Hepatic stellate cell (primary cell): Measurements from ENCODE around the gene CNN3.
"Not testable (repeated sequence)": the region's sequence is repeated elsewhere in the genome, so short reads cannot be mapped to it uniquely, and the experiment has no call there.

Source experiments
- DNase-seq: peaks from one replicate; pipeline ENCODE4 v3.0.0; 2011; ENCODE audit warnings: low spot score

Gene CNN3

DNA sequence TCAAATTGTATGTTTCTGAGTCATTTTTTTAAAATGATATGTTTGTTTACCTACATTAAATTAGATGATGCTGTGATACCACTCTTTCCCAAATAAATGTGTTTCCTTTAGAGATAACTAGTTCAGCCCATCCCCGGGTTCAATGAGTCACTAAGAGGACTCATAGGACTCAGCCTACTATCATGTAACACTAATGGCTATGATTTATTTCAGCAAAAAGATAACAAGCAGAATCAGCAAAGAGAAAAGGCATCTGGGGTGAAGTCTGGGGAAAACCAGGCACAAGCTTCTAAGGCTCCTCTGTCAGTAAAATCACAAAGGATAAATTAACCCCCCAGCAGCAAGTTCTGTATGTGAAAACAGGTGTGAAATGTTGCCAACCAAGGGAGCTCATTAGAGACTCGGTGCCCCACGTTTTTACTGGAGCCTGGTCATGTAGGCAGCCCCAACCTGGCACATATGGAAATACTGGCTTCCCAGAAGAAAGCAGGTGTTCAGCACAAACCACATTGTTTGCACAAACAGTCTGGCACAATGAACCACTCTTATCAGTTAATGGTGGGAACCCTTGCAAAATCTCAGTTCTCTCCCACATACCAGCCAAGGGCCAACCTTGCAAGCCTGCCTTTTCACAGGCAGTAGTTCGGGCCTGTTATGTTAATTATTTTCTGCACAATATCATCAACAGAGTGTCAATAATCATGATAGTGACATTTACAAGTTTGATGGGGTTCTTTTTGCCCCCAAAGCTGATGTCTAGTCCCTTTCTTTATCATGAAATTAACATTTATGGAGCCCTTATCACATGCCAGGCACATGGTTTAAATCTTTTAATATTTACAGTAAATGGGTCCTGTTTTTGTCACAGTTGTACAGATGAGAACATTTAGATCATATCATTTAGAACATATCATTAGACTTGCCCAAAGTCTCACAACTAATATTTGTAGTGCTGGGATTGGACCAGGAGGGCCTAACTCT, 23.1 kb upstream of the CNN3 start:
- peak; percentile 26 for DNase-seq

DNA sequence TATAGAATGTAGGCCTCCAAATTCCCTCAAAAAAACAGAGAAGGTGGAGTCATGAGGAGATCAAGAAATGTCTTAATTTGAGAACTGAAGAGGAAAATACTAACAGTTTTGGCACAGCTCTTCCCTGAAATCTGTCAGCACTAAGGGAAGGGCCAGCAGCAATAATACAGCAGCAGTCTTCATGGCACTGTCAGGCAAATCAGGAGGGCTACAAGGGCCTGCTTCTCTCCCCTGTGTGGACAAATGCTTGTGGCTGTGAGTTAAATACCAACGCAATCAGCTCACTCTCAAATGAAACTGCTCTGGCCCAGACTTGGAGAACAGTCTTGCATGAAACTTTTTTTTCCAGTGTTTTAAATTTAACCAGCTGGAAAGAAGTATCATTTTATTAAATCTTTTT, 20.5 kb upstream of the CNN3 start:
- DNase-seq, result peak; percentile 41

DNA sequence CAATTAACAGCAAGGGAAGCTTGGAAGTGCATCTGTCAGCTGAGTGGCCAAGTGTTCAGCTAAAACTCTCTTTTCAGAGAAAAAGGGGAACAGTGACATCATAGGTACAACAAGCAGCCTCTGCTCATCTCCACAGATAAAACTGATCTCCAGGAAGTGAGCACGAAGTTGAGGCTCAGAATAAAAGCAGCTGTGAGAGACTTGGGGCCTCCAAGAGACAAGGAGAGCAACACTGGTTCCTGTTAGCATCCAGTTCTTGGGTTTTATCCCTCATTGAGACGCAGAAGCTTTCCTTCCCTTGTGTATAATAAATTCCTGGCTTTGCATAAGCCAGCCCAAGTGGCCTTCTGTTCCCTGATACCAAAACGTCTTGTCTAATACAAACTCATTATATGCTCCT, 20.0 kb upstream of the CNN3 start:
- no peak for DNase-seq

DNA sequence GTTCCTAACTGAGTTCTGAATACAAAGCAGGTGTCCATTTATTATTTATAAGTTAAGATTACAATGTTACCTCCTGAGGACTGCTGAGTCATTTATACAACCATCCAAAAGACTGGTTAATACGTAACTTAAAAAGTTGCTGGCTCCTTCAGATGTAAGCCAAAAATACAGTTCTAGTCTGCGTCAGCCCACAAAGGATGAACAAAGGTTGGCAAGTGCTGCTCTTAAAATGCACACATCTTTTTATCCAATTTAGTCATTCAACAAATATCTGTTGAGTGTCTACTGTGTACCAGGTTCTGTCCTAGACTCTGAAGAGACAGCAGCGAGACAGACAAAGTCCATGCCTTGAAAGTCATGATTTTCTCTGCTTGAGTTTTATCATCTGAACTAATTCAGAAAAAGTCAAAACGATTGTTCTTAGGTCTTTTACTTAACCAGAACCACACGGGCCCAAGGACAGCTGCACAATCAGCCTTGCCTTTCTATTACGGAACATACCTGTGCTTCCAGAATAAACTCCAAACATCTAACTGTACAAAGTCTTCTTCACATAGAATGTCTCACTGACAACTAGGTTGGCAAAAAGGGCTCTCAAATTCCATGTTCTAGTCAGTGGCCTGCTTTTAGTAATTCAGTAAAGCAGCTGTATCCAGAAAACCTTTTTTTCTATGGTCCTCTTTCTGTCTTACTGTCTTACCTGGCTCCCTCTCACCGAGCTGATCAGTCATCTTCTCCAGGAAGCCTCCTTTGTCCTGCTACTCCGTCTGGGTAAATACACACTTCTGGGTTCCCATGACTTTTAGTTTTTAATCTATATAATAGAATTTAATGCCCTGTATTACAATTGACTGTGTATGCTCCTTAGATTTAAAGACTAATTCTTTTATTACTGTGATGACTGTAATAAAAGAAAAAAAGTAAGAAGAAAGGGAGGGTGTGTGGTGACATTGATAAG, 15.5 kb upstream of the CNN3 start:
- no peak for DNase-seq

DNA sequence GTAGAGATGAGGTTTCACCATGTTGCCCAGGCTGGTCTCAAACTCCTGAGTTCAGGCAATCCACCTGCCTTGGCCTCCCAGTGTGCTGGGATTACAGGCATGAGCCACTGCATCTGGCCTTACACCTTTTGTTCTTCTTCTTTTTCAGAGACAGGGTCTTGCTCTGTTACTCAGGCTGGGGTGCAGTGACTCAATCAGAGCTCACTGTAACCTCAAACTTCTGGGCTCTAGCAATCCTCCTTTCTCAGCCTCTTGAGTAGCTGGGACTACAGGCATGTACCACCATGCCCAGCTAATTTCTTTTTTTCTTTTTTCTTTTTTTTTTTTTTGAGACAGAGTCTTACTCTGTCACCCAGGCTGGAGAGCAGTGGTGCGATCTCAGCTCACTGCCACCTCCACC, 14.6 kb upstream of the CNN3 start:
- not testable (repeated sequence) for DNase-seq

DNA sequence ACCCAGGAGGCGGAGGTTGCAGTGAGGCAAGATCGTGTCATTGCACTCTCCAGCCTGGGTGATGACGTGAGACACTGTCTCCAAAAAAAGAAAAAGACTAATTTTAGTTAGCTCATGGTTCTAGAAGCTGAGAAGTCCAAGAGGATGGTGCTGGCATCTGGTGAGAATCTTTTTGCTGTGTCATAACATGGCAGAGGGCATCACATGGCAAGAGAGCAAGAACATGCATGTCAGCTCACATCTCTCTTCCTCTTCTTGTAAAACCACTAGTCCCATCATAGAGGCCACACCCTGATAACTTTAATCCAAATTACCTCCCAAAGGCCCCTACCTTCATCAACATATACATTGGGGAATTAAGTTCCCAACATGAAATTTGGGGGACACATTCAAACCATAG, 13.8 kb upstream of the CNN3 start:
- DNase-seq, result no peak

DNA sequence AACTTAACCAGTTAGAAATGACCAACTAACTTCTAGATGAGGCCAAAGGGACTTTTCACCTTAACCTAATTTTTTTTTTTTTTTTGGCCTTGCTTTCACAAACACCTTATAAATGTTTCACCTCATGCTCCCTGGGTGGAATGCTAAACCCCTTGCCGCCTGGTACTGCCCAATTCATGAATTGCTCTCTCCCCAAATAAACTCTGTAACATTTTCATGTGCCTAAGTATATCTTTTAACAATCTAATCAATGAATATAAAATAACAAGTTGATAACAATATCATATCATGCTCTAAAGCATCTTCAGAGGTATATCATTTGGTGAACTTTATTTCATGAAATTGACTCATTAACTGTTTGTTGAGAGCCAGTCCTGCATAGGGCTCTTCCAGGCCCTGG, 10.9 kb upstream of the CNN3 start:
- no peak for DNase-seq

DNA sequence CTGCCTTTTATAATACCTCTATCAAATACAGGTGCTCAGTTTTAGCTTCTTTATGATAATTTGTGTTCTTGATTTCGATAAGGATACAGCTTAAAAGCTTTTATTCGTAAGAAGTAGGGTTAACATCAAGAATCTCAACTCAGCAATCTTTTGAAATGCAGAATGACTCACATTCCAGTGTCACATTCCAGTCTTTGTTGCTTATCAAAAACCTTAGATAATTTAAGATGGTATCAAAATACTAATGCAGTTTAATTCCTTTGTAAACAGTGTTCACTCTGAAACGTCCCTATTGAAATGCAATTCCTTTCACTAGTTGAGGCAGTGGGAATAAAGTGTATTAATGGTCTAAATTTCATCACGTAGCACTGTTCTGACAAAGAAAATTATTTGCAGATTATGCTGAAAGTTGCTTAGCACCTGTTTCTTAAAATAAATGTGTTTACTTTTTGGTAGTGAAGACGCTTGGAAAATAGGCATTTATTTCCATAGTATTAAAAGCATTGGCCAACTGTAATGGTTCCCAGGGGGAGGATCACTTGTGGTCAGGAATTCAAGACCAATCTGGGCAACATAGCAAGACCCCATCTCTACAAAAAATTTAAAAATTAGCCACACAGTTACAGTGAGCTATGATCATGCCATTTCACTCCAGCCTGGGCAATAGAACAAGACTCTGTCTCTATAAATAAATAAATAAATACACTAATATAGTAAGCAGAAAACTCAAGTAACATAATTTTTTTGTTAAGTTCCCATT, 10.1 kb upstream of the CNN3 start:
- DNase-seq, result no peak

DNA sequence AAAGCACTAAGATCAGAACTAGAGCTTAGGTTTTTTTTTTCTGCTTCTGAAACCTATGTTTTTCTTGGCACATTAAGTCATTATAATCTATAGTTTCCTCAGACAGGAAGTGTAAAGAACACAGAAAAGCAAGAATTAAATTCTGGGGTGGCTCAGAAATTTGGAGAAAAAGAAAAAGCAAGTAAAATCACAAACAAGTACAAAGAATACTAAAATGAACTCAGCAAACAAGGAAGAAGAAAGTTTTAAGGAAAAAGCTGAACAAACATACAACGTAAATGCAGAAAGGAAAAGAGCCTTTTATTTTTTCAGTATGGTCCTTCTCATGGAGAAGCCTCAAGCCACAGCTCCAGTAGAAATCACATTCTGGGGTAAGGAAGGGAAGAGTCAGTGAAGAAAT, 8.6 kb upstream of the CNN3 start:
- DNase-seq, result no peak

DNA sequence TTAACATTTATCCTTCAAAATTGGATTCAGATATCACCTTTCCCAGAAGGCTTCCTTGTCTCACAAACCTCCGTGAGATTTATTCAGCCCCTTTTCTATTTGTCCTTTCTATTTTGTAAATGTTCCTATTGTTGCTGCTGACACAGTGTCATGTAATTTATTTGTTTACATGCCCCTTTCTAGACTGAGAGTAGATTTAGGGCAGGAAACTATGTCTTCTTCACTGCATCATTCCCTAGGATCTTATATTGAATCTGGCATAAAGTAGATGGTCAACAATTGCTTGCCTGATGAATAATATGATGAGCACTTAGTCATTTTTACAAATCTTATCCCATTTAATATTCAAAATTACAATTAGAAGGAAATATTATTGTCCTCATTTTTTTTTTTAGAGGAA, 8.1 kb upstream of the CNN3 start:
- no peak for DNase-seq

DNA sequence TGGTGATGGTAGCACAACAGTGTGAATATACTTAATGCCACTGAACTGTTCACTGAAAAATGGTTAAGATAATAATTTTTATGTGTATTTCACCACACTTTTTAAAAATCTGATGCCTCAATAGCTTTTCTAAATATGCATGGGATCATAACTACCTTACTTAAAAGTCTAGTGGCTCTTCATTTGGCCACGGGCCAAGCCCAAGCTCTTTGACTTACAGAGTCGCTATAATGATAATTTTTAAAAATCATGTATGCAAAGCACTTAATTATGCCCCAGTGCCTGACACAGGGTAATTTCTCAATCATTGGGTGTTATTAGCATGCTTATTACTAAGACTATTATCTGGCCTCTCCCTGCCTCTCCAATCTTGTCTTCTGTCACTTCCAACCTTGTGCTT, 7.6 kb upstream of the CNN3 start:
- no peak for DNase-seq

DNA sequence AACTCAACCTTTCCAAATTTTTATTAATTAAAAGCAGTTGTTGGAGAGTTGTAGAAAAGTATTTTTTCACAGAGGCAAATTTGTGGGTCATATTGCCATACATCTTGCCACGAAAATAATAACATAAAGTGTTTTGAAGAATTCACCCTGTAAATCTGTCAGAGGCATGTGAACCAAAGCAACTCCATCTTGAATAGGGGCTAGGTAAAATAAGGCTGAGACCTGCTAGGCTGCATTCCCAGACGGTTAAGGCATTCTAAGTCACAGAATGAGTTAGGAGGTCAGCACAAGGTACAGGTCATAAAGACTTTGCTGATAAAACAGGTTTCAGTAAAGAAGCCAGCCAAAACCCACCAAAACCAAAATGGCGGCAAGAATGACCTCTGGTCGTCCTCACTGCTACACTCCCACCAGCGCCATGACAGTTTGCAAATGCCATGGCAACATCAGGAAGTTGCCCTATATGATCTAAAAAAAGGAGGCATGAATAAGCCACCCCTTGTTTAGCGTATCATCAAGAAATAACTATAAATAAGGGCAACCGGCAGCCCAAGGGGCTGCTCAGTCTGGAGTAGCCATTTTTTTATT, 4.4 kb upstream of the CNN3 start:
- no peak for DNase-seq

DNA sequence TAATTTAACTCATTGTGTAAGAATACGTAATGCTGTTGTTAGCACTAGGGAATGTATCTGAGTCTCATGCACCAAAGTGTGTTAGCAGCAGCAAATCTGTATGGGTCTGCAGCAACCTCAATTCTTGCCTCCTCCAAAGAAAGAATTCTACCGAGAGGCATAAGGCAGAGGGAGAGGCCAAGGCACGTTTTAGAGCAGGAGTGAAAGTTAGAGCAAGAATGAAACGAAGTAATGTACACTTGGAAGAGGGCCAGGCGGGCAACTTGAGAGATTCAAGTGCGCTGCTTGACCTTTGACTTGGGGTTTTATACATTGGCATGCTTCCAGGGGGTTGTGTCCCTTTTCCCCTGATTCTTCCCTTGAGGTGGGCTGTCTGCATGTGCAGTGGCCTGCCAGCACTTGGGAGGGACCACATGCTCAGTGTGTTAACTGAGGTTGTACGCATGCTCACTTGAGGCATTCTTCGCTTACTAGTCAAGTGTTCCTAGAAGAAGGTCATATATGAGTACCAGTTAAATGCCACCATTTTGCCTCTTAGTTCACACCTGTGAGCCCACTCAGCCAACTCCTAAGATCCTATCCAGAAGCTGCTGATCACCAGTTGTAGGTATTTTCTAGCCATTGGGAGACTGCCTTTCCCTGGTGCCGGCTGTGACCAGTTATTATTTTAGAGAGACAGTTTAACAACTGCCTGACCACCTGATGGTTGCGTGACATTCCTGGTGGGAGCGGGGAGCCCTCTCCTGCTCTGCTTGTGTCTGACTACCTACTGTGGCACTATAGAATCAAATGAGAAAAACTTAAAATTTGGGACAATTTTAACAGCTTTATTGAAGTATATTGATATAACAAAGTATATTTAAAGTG, 2.7 kb upstream of the CNN3 start:
- DNase-seq, result no peak

DNA sequence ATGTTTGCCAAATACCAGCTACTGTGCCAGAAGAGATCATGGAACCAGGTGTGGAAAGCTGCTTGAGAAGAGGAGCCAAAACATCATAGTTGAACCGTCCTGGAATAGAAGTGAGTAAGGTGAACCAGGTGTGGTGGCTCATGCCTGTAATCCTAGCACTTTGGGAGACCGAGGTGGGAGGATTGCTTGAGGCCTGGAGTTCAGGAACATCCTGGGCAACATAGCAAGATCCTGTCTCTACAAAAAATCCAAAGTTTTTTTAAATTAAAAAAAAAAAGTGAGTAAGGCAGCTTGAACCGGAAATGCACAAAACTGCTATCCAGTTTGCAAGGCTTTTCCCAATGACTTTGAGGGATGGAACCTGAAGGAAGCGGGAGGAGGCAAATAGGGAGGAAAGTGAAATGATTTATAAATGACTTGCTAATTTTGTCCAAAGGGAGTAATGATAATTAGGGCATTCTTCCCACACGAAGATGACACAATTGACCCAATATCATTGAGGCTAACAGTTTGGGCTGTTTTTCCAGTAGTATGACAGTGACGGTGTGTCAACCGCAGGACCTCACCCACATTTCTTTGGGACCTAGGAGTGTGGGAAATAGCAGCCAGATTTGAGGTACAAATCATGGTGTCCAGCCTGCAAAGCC, 1.5 kb upstream of the CNN3 start:
- DNase-seq, result no peak

DNA sequence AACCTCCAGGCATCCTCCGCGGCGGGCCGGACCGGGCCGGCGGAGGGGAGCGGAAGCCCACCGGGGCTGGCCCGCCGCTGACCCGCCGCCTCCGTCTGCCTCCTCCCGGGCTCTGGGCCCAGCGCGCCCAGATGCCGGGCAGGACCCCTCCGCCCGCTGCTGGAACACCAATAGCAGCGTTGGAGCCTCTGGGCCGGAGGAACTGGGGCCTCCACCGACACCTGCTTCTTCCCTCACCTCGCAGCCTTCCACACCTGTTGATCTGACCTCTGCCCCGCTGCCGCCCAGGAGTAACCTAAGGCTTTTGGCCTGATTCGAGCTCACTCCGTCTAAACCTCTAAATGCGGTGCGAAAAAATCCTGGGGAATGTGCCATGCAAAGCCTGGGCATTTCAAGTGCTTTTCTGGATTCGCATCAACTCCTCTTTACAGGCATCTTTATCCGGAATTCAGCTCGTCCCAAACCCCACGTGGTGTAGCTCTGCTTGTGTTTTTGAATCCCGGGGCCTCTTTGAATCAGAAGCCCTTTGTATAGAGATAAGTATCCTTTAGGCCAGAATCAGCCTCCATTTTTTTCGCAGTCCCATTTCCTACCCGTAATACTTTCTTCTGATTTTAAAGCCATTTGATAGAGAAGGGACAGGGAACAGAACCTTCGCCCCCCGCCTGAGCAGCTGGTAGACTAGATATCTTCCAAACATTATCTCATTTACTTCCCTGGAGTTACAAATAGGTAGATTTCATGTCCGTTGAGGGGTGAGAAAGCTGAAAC, 680 bp upstream of the CNN3 start:
- peak; percentile 47 for DNase-seq

DNA sequence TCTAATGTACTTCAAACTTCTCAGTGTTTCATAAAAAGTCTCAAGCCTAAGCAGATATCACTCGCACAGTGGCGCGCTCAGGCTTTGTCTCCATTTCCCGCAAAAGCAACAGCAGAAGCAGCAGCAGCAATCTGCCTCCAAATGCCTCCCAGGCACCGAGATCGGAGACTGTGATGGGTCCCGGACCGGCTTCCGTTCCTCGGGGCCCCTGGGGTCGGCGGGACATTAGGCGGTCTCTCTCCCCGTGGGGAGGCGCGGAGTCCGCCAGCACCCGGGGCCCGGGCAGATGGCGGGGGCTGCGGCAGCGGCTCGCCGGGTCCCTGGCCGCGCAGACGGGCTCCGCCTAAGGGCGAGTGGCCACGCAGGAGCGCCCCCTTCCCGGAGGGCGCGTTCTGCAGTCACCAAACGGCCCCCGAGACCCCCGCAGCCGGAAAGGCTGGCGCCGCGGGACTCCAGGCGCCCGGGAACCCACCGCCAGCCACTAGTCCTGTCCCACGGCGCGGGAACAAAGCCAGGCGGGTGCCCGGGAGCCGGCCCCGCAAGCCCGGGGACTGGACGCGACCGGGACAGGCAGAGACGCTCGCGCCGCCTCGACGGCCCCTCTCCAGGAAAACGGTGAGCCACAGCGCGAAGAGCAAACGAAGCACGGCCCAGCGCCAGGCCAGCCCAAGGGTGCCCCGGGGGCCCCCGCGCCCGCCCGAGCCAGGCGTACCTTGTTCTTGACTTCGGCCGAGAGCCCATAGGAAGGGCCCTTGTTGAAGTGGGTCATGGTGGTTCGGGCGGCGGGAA, 590 bp downstream of the CNN3 start:
- DNase-seq, result peak; percentile 67

DNA sequence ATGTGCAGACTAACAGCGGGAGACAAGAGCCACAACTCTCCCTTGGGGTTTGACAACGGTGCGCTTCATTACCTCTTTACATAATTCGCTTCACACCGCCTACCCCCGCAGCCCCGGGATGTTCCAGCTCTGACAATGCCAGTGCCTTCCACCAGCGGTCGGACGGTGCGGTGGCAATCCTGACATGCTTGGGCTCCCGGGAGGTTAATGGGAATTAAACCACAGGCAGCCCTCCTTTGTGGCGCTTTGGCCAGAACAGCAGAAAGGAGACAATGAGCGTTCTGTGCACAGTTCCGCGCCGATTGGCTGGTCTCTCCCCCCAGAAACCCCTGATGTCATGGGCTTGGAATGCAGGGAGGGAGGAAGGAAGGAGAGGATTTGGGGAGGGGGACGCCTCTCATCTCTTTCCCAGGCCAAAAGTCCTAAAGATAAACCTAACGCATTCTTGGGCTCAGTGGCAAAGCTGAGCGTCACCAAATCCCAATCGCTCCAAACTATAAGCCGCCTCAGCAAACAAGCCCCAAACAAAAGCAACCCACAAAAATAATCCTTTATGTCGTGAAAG, 1.3 kb downstream of the CNN3 start:
- DNase-seq, result peak; percentile 82

DNA sequence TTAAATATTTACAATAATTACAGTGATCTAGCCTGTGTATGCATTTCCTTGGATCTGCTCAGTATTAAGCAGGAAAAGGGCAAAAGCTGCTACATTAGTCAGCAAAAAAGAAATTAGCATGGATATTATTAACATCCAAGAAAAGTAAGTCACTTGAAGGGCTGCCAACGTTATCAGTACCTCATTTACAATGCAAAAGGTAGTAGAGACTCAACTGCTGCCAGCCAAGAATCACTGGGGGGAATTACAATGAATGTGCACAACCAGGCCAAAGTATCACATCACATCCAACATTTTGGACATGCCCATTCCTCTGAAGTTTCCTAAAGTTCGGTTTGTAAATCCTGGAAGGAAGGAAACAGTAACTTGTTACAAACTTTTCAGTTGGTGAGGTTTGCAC, 1.9 kb downstream of the CNN3 start:
- DNase-seq, result no peak
